Trophoblast cell (in vitro differentiated cells and primary cell): ENCODE data around the gene AVP.
A peak's percentile ranks its signal among the peaks of the same experiment; 100 is the strongest.

Experiments
- DNase-seq, 2 donors: peaks; one replicate each; pipeline ENCODE4 v3.0.0-alpha.2; 2016
- H2AFZ ChIP-seq: 2 replicates; pipeline ENCODE4 v1.6.1; 2013; ENCODE audit warnings: low read length, moderate library complexity, mild to moderate bottlenecking; ENCODE audit not compliant: insufficient read depth, poor library complexity
- H2AK5ac ChIP-seq: 2 replicates; pipeline ENCODE4 v1.6.1; 2013; ENCODE audit warnings: mild to moderate bottlenecking, low read length
- H2BK120ac ChIP-seq: 2 replicates; pipeline ENCODE4 v1.6.1; 2013; ENCODE audit warnings: low read length, mild to moderate bottlenecking, moderate library complexity; ENCODE audit not compliant: insufficient read depth, poor library complexity
- H2BK12ac ChIP-seq: 2 replicates; pipeline ENCODE4 v1.6.1; 2013; ENCODE audit warnings: mild to moderate bottlenecking, low read length, moderate library complexity
- H2BK5ac ChIP-seq: 2 replicates; pipeline ENCODE4 v1.6.1; 2013; ENCODE audit warnings: low read length, low read depth, moderate library complexity, mild to moderate bottlenecking; ENCODE audit not compliant: poor library complexity
- H3K14ac ChIP-seq: 2 replicates; pipeline ENCODE4 v1.6.1; 2013; ENCODE audit warnings: mild to moderate bottlenecking, low read length
- H3K18ac ChIP-seq: 2 replicates; pipeline ENCODE4 v1.6.1; 2013; ENCODE audit warnings: mild to moderate bottlenecking, low read length
- H3K23ac ChIP-seq: 2 replicates; pipeline ENCODE4 v1.6.1; 2013; ENCODE audit warnings: low read length
- H3K27ac ChIP-seq: 2 replicates; pipeline ENCODE4 v1.5.1; 2013; ENCODE audit warnings: low read depth, mild to moderate bottlenecking, inconsistent platforms, low read length, moderate library complexity
- H3K27me3 ChIP-seq: 2 replicates; pipeline ENCODE4 v1.6.1; 2013; ENCODE audit warnings: inconsistent platforms, mild to moderate bottlenecking, low read length, moderate library complexity; ENCODE audit not compliant: insufficient read depth
- H3K36me3 ChIP-seq, 2 experiments: 1 replicate in 1 of 2; 2 replicates in 1 of 2; pipeline ENCODE4 v1.6.1; 2013; ENCODE audit warnings: low read length in 2 of 2, mild to moderate bottlenecking in 2 of 2, moderate library complexity in 1 of 2; ENCODE audit not compliant: insufficient read depth in 2 of 2, control insufficient read depth in 1 of 2
- H3K4ac ChIP-seq: 2 replicates; pipeline ENCODE4 v1.6.1; 2013; ENCODE audit warnings: low read depth, mild to moderate bottlenecking, low read length, moderate library complexity
- H3K4me1 ChIP-seq, 2 experiments: 1 replicate in 1 of 2; 2 replicates in 1 of 2; pipeline ENCODE4 v1.6.1; 2013; ENCODE audit warnings: low read length in 2 of 2, mild to moderate bottlenecking in 2 of 2, moderate library complexity in 1 of 2; ENCODE audit not compliant: insufficient read depth in 2 of 2, control insufficient read depth in 1 of 2
- H3K4me2 ChIP-seq: 2 replicates; pipeline ENCODE4 v1.6.1; 2013; ENCODE audit warnings: inconsistent platforms, mild to moderate bottlenecking, low read length, moderate library complexity
- H3K4me3 ChIP-seq: 2 replicates; pipeline ENCODE4 v1.5.1; 2013; ENCODE audit warnings: mild to moderate bottlenecking, low read depth, low read length, inconsistent platforms
- H3K79me1 ChIP-seq: one replicate; pipeline ENCODE4 v1.6.1; 2013; ENCODE audit warnings: low read length
- H3K79me2 ChIP-seq: 2 replicates; pipeline ENCODE4 v1.6.1; 2013; ENCODE audit warnings: low read length, mild to moderate bottlenecking; ENCODE audit not compliant: control insufficient read depth, insufficient read depth, poor library complexity
- H3K9ac ChIP-seq: 2 replicates; pipeline ENCODE4 v1.6.1; 2013; ENCODE audit warnings: mild to moderate bottlenecking, low read length
- H3K9me3 ChIP-seq: 2 replicates; pipeline ENCODE4 v1.6.1; 2013; ENCODE audit warnings: low read depth, mild to moderate bottlenecking, control low read depth, inconsistent platforms, low read length; ENCODE audit not compliant: insufficient read depth
- H4K12ac ChIP-seq: 2 replicates; pipeline ENCODE4 v1.6.1; 2013; ENCODE audit warnings: low read depth, mild to moderate bottlenecking, low read length, moderate library complexity
- H4K8ac ChIP-seq: 2 replicates; pipeline ENCODE4 v1.6.1; 2013; ENCODE audit warnings: low read depth, mild to moderate bottlenecking, low read length, moderate library complexity
- H4K91ac ChIP-seq: one replicate; pipeline ENCODE4 v1.6.1; 2013; ENCODE audit warnings: low read depth, mild to moderate bottlenecking, low read length, moderate library complexity
- WGBS: extraction: QIAGEN DNeasy Blood & Tissue Kit; methylation state at CpG from one replicate; pipeline ENCODE4 v1.1.7; 2013; ENCODE audit warnings: missing lambda C conversion rate; ENCODE audit not compliant: insufficient read length, insufficient coverage; ENCODE audit errors: extremely low coverage; 5-methylcytosine and 5-hydroxymethylcytosine counted together

Gene AVP

GRCh38 chr20:3082955-3083952 lies 1.3 kb downstream of the AVP start:
- no peak overlapping the region for H3K27ac ChIP-seq
- no peak overlapping the region for H2BK5ac ChIP-seq
- H3K4me3 ChIP-seq: peak overlapping the region; percentile 26
- no peaks in the 10 kb centered on the region for H3K79me2 ChIP-seq
- peaks cover 37% of the 10 kb centered on the region for H3K27me3 ChIP-seq
- no peak overlapping the region for H2AK5ac ChIP-seq
- H3K9ac ChIP-seq: no peak overlapping the region
- no peak overlapping the region for H4K91ac ChIP-seq
- H3K4me1 ChIP-seq: peaks cover 0 to 13% of the 10 kb centered on the region in 2 experiments
- peak overlapping the region; percentile 54 for H3K4me2 ChIP-seq
- no peak overlapping the region for H3K23ac ChIP-seq
- no peak overlapping the region for H3K4ac ChIP-seq
- no peaks in the 10 kb centered on the region for H3K79me1 ChIP-seq
- peaks cover 5% of the 10 kb centered on the region for H3K9me3 ChIP-seq
- WGBS: no CpG with 5 or more reads among the region's 76 CpGs
- no peak overlapping the region for H3K14ac ChIP-seq
- no peak for DNase-seq
- no peak overlapping the region for H2AFZ ChIP-seq
- no peak overlapping the region for H2BK120ac ChIP-seq
- H3K36me3 ChIP-seq: no peaks in the 10 kb centered on the region
- H3K18ac ChIP-seq: no peak overlapping the region
- H2BK12ac ChIP-seq: no peak overlapping the region
- no peak overlapping the region for H4K8ac ChIP-seq
- no peak overlapping the region for H4K12ac ChIP-seq

GRCh38 chr20:3082306-3082951 lies 2.1 kb downstream of the AVP start:
- H3K14ac ChIP-seq: no peak overlapping the region
- peaks cover 0 to 13% of the 10 kb centered on the region in 2 experiments for H3K4me1 ChIP-seq
- H3K23ac ChIP-seq: no peak overlapping the region
- no peaks in the 10 kb centered on the region for H3K36me3 ChIP-seq
- no peak overlapping the region for H4K8ac ChIP-seq
- no peak overlapping the region for H3K4me3 ChIP-seq
- H3K27me3 ChIP-seq: peaks cover 37% of the 10 kb centered on the region
- DNase-seq: peak in 1 of 2 donors; percentile 6
- H4K91ac ChIP-seq: no peak overlapping the region
- no peak overlapping the region for H3K4ac ChIP-seq
- no peak overlapping the region for H2BK12ac ChIP-seq
- no peak overlapping the region for H2AFZ ChIP-seq
- peaks cover 5% of the 10 kb centered on the region for H3K9me3 ChIP-seq
- H3K9ac ChIP-seq: no peak overlapping the region
- peak overlapping the region; percentile 57 for H3K4me2 ChIP-seq
- no peak overlapping the region for H2AK5ac ChIP-seq
- no peak overlapping the region for H2BK5ac ChIP-seq
- no peak overlapping the region for H2BK120ac ChIP-seq
- H3K79me1 ChIP-seq: no peaks in the 10 kb centered on the region
- H3K79me2 ChIP-seq: no peaks in the 10 kb centered on the region
- no peak overlapping the region for H3K27ac ChIP-seq
- no peak overlapping the region for H4K12ac ChIP-seq
- no peak overlapping the region for H3K18ac ChIP-seq
- no CpG with 5 or more reads among the region's 71 CpGs for WGBS

- Histone ChIP-seq H3K9ac (no peak overlapping the region), H3K23ac (no peak overlapping the region), H3K36me3 (no peaks in the 10 kb centered on the region), H3K4me1 (peaks cover 0 to 13% of the 10 kb centered on the region in 2 experiments), H3K4ac (no peak overlapping the region), H2BK120ac (no peak overlapping the region), H3K79me2 (no peaks in the 10 kb centered on the region), H3K14ac (no peak overlapping the region), H3K4me3 (no peak overlapping the region), H3K79me1 (no peaks in the 10 kb centered on the region), H4K8ac (no peak overlapping the region), H4K91ac (no peak overlapping the region), H4K12ac (no peak overlapping the region), H3K9me3 (peaks cover 5% of the 10 kb centered on the region), H2AK5ac (no peak overlapping the region), H2BK5ac (no peak overlapping the region), H3K27me3 (peaks cover 37% of the 10 kb centered on the region), H2BK12ac (no peak overlapping the region), H3K18ac (no peak overlapping the region), H3K4me2 (no peak overlapping the region), H2AFZ (no peak overlapping the region), H3K27ac (no peak overlapping the region)
- WGBS: no CpG with 5 or more reads among the region's 11 CpGs
- DNase-seq: no peak
Measured at GRCh38 chr20:3081641-3082040, 2.9 kb downstream of the AVP start.

GRCh38 chr20:3080939-3081388 lies 3.6 kb downstream of the AVP start:
- no peak for DNase-seq
- Histone ChIP-seq H3K36me3 (no peaks in the 10 kb centered on the region), H4K8ac (no peak overlapping the region), H3K4me2 (no peak overlapping the region), H3K9me3 (peaks cover 5% of the 10 kb centered on the region), H4K91ac (no peak overlapping the region), H3K4me3 (no peak overlapping the region), H3K79me1 (no peaks in the 10 kb centered on the region), H3K14ac (no peak overlapping the region), H3K27me3 (peaks cover 37% of the 10 kb centered on the region), H4K12ac (no peak overlapping the region), H2AK5ac (no peak overlapping the region), H2AFZ (no peak overlapping the region), H3K9ac (no peak overlapping the region), H2BK12ac (no peak overlapping the region), H2BK120ac (no peak overlapping the region), H3K79me2 (no peaks in the 10 kb centered on the region), H3K18ac (no peak overlapping the region), H3K27ac (no peak overlapping the region), H3K4ac (no peak overlapping the region), H3K4me1 (peaks cover 0 to 13% of the 10 kb centered on the region in 2 experiments), H3K23ac (no peak overlapping the region), H2BK5ac (no peak overlapping the region)
- WGBS: no CpG with 5 or more reads among the region's 6 CpGs
